GM12878 (cell line): Measurements from ENCODE around the gene TMEM163.

ENCODE experiments used
- DPF2 ChIP-seq: fragments of 450-650 bp; IDR thresholded peaks from 2 replicates; pipeline ENCODE4 v1.6.1; 2017; ENCODE audit warnings: mild to moderate bottlenecking
- FOXM1 ChIP-seq: IDR thresholded peaks from 2 replicates; pipeline ENCODE4 v1.6.1; 2012; ENCODE audit warnings: low read depth, mild to moderate bottlenecking, inconsistent platforms, low read length, moderate library complexity
- GABPA ChIP-seq: IDR thresholded peaks from 2 replicates; pipeline ENCODE4 v1.6.1; 2014; ENCODE audit warnings: antibody characterized with exemption, low read depth, mild to moderate bottlenecking, inconsistent platforms
- HDGF ChIP-seq: fragments of 450-650 bp; IDR thresholded peaks from 2 replicates; pipeline ENCODE4 v1.6.1; 2016; ENCODE audit warnings: antibody characterized with exemption
- POLR2A ChIP-seq: IDR thresholded peaks from 2 replicates; pipeline ENCODE4 v1.6.1; 2011; ENCODE audit warnings: low read depth, mild to moderate bottlenecking, low read length
- RBBP5 ChIP-seq: fragments of 200-600 bp; sonication (generic); conservative IDR thresholded peaks from 2 replicates; pipeline ENCODE4 v1.6.1; 2016
- RUNX3 ChIP-seq: IDR thresholded peaks from 2 replicates; pipeline ENCODE4 v1.6.1; 2012; ENCODE audit warnings: low read length, inconsistent platforms
- SMAD1 ChIP-seq: fragments of 450-650 bp; IDR thresholded peaks from 2 replicates; pipeline ENCODE4 v1.6.1; 2018; ENCODE audit warnings: mild to moderate bottlenecking, low read depth; ENCODE audit not compliant: partially characterized antibody
- SMC3 ChIP-seq: IDR thresholded peaks from 2 replicates; pipeline ENCODE4 v1.6.1; 2011; ENCODE audit warnings: low read length, improper control_type of control experiment, borderline replicate concordance
- ZNF274 ChIP-seq: IDR thresholded peaks from one replicate; pipeline ENCODE4 v1.8.0; 2011; ENCODE audit not compliant: insufficient read length, insufficient read depth
- TF ChIP-seq, protein P1 (sequence below): fragments of 450-650 bp; formaldehyde crosslinking; IDR thresholded peaks from 2 replicates; pipeline ENCODE4 v1.4.0; 2020; ENCODE audit warnings: mild to moderate bottlenecking, moderate library complexity
- TF ChIP-seq, protein P2 (sequence below), 3 experiments: IDR thresholded peaks in 2 of 3; conservative IDR thresholded peaks in 1 of 3; 2 replicates each; pipeline ENCODE4 v1.5.1; 2011; ENCODE audit warnings: low read depth in 3 of 3, low read length in 3 of 3, mild to moderate bottlenecking in 3 of 3, control low read depth in 2 of 3, moderate library complexity in 2 of 3, inconsistent platforms in 1 of 3, mixed read lengths in 1 of 3; ENCODE audit not compliant: control insufficient read depth in 2 of 3, insufficient read depth in 1 of 3; ENCODE audit errors: extremely low read depth in 1 of 3
- TF ChIP-seq, protein P3 (sequence below): fragments of 450-650 bp; IDR thresholded peaks from 2 replicates; pipeline ENCODE4 v1.6.1; 2017; ENCODE audit warnings: mild to moderate bottlenecking

DNA sequence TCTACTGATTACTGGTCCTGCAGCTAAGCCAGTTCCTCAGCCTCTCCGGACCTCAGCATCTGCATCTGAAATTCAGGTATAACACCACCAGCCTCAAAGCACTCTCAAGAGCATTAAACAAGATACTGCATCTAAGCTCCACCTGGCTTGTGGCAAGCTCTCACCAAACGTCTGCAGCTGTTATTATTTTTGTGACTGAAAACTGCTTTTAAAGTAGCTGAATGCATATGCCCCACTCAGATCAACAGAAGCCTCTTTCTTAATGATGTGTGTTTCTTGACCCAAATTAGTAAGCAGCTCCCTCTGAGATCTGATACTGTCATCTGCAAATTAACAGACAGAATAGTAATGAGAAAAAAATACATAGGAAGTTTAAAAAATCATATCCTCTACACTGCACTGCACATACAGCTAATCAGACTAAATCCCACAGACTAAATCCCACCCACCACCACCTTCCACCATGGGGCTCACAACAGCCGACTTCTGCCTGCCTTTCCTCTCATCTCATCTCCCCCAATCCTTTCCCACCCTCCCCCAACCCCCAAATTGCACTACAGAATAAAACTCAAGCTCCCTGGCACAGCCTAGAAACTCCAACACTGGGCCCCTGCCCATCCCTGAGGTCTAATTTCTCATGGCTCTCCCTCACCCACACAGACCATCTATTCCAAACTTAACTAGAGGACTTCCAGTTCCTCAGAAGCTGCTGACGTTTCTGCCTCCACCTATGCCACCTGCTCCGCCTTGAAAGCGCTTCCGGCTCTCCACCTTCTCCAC, 52.9 kb downstream of the TMEM163 start:
- TF ChIP-seq ZNF274 = no peak
- TF ChIP-seq POLR2A = no peak
- TF ChIP-seq FOXM1 = no peak
- no peak for TF ChIP-seq DPF2
- no peak for TF ChIP-seq SMAD1
- TF ChIP-seq, protein P1, sequence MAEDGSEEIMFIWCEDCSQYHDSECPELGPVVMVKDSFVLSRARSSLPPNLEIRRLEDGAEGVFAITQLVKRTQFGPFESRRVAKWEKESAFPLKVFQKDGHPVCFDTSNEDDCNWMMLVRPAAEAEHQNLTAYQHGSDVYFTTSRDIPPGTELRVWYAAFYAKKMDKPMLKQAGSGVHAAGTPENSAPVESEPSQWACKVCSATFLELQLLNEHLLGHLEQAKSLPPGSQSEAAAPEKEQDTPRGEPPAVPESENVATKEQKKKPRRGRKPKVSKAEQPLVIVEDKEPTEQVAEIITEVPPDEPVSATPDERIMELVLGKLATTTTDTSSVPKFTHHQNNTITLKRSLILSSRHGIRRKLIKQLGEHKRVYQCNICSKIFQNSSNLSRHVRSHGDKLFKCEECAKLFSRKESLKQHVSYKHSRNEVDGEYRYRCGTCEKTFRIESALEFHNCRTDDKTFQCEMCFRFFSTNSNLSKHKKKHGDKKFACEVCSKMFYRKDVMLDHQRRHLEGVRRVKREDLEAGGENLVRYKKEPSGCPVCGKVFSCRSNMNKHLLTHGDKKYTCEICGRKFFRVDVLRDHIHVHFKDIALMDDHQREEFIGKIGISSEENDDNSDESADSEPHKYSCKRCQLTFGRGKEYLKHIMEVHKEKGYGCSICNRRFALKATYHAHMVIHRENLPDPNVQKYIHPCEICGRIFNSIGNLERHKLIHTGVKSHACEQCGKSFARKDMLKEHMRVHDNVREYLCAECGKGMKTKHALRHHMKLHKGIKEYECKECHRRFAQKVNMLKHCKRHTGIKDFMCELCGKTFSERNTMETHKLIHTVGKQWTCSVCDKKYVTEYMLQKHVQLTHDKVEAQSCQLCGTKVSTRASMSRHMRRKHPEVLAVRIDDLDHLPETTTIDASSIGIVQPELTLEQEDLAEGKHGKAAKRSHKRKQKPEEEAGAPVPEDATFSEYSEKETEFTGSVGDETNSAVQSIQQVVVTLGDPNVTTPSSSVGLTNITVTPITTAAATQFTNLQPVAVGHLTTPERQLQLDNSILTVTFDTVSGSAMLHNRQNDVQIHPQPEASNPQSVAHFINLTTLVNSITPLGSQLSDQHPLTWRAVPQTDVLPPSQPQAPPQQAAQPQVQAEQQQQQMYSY (CRISPR knock-in tag) = no peak
- no peak for TF ChIP-seq RUNX3
- TF ChIP-seq, protein P2, sequence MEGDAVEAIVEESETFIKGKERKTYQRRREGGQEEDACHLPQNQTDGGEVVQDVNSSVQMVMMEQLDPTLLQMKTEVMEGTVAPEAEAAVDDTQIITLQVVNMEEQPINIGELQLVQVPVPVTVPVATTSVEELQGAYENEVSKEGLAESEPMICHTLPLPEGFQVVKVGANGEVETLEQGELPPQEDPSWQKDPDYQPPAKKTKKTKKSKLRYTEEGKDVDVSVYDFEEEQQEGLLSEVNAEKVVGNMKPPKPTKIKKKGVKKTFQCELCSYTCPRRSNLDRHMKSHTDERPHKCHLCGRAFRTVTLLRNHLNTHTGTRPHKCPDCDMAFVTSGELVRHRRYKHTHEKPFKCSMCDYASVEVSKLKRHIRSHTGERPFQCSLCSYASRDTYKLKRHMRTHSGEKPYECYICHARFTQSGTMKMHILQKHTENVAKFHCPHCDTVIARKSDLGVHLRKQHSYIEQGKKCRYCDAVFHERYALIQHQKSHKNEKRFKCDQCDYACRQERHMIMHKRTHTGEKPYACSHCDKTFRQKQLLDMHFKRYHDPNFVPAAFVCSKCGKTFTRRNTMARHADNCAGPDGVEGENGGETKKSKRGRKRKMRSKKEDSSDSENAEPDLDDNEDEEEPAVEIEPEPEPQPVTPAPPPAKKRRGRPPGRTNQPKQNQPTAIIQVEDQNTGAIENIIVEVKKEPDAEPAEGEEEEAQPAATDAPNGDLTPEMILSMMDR (IDR thresholded peaks at IDR 0.05 in 2 of 3, conservative IDR thresholded peaks at IDR 0.05 in 1 of 3; ENCODE audit: control insufficient read depth in 2 of 3, extremely low read depth in 1 of 3, insufficient read depth in 1 of 3, low read depth in 3 of 3, low read length in 3 of 3) = no peak
- TF ChIP-seq RBBP5 = no peak
- TF ChIP-seq HDGF = no peak
- TF ChIP-seq SMC3 = no peak
- TF ChIP-seq GABPA = no peak
- TF ChIP-seq, protein P3, sequence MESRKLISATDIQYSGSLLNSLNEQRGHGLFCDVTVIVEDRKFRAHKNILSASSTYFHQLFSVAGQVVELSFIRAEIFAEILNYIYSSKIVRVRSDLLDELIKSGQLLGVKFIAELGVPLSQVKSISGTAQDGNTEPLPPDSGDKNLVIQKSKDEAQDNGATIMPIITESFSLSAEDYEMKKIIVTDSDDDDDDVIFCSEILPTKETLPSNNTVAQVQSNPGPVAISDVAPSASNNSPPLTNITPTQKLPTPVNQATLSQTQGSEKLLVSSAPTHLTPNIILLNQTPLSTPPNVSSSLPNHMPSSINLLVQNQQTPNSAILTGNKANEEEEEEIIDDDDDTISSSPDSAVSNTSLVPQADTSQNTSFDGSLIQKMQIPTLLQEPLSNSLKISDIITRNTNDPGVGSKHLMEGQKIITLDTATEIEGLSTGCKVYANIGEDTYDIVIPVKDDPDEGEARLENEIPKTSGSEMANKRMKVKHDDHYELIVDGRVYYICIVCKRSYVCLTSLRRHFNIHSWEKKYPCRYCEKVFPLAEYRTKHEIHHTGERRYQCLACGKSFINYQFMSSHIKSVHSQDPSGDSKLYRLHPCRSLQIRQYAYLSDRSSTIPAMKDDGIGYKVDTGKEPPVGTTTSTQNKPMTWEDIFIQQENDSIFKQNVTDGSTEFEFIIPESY = no peak
